Ovary (tissue), 3 donors: ENCODE results near the gene NECAB2.

Experiments
- POLR2A ChIP-seq: fragments of 450-650 bp; IDR thresholded peaks from one replicate; pipeline ENCODE4 v1.6.1; 2017; ENCODE audit warnings: antibody characterized with exemption, mild to moderate bottlenecking, moderate library complexity
- TF ChIP-seq, protein P1 (sequence below), 3 donors: fragments of 450-650 bp in 2 of 3; fragments of 200-600 bp in 1 of 3; IDR thresholded peaks; one replicate each; pipeline versions ENCODE4 v1.5.1 to v1.8.0; 2016 to 2022; ENCODE audit warnings: antibody characterized with exemption in 3 of 3, mild to moderate bottlenecking in 1 of 3
- donor health status: DM: no; HTN: no; CAD: no.

DNA sequence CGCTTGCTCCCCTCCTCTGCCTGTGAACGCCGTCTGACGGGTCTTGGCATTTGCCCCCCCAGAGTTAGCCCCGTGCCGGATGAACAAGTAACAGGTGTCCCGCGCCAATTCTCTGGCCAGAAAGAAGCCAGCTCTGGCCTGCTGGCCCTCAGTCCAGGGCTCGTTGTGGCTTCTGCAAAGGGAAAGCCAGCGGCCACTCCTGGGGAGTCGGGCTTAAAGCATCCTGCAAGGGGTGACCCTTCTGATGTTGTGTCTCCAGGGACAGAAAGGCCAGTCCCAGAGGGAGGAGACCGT lies 33.4 kb upstream of the NECAB2 start:
- TF ChIP-seq, protein P1, sequence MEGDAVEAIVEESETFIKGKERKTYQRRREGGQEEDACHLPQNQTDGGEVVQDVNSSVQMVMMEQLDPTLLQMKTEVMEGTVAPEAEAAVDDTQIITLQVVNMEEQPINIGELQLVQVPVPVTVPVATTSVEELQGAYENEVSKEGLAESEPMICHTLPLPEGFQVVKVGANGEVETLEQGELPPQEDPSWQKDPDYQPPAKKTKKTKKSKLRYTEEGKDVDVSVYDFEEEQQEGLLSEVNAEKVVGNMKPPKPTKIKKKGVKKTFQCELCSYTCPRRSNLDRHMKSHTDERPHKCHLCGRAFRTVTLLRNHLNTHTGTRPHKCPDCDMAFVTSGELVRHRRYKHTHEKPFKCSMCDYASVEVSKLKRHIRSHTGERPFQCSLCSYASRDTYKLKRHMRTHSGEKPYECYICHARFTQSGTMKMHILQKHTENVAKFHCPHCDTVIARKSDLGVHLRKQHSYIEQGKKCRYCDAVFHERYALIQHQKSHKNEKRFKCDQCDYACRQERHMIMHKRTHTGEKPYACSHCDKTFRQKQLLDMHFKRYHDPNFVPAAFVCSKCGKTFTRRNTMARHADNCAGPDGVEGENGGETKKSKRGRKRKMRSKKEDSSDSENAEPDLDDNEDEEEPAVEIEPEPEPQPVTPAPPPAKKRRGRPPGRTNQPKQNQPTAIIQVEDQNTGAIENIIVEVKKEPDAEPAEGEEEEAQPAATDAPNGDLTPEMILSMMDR (IDR thresholded peaks at IDR 0.05): no peak
- TF ChIP-seq POLR2A: no peak
